Dedifferentiated amniotic fluid mesenchymal stem cell (primary cell): ENCODE results near the gene RHOJ.
A peak's percentile ranks its signal among the peaks of the same experiment; 100 is the strongest.
"Not testable (repeated sequence)": the region's sequence is repeated elsewhere in the genome, so short reads cannot be mapped to it uniquely, and the experiment has no call there.

Source experiments
- DNase-seq: peaks from one replicate; pipeline ENCODE4 v3.0.0-alpha.2; 2016; ENCODE audit errors: extremely low spot score

RHOJ gene

GRCh38 chr14:63204407-63205043, at the start of gene RHOJ:
Gene RHOJ, plus strand, starts transcription at chr14:63204443. Its CDS starts 427 bp downstream, at chr14:63204870.
- no peak for DNase-seq

GRCh38 chr14:63155511-63156185, 48.6 kb upstream of the RHOJ start:
- peak; percentile 54 for DNase-seq

GRCh38 chr14:63157195-63157594, 47.0 kb upstream of the RHOJ start:
- DNase-seq: no peak

- no peak for DNase-seq
These were observed 40.9 kb upstream of the RHOJ start for GRCh38 chr14:63163306-63163705.

GRCh38 chr14:63164108-63164683, 40.0 kb upstream of the RHOJ start:
- no peak for DNase-seq

GRCh38 chr14:63165267-63165666, 39.0 kb upstream of the RHOJ start:
- not testable (repeated sequence) for DNase-seq

GRCh38 chr14:63167044-63167443, 37.2 kb upstream of the RHOJ start:
- DNase-seq: no peak

GRCh38 chr14:63174760-63175191, 29.5 kb upstream of the RHOJ start:
- peak; percentile 69 for DNase-seq

GRCh38 chr14:63175531-63175930, 28.7 kb upstream of the RHOJ start:
- no peak for DNase-seq

- DNase-seq: peak; percentile 27
These were observed 25.3 kb upstream of the RHOJ start for GRCh38 chr14:63178912-63179311.

GRCh38 chr14:63179383-63179782, 24.9 kb upstream of the RHOJ start:
- no peak for DNase-seq

GRCh38 chr14:63180011-63180410, 24.2 kb upstream of the RHOJ start:
- DNase-seq: no peak

- no peak for DNase-seq
These were observed 21.3 kb upstream of the RHOJ start for GRCh38 chr14:63182968-63183367.

GRCh38 chr14:63186453-63186852, 17.8 kb upstream of the RHOJ start:
- DNase-seq: peak; percentile 70

GRCh38 chr14:63191211-63191610, 13.0 kb upstream of the RHOJ start:
- DNase-seq: no peak

- DNase-seq: no peak
These were observed 12.2 kb upstream of the RHOJ start for GRCh38 chr14:63192085-63192484.

GRCh38 chr14:63193236-63193635, 11.0 kb upstream of the RHOJ start:
- no peak for DNase-seq

GRCh38 chr14:63200035-63200740, 4.1 kb upstream of the RHOJ start:
- no peak for DNase-seq

- DNase-seq: no peak
These were observed 3.5 kb upstream of the RHOJ start for GRCh38 chr14:63200767-63201166.

GRCh38 chr14:63203015-63203414, 1.2 kb upstream of the RHOJ start:
- no peak for DNase-seq

GRCh38 chr14:63203618-63204406, 431 bp upstream of the RHOJ start:
- DNase-seq: peak; percentile 90
